HEK293 (cell line): ENCODE data around the gene SPTBN1.

ENCODE experiments used
- GLIS2 ChIP-seq: fragments of 450-650 bp; formaldehyde crosslinking; IDR thresholded peaks from 2 replicates; pipeline ENCODE4 v1.5.1; 2016; ENCODE audit warnings: missing biosample characterization, missing genetic modification characterization
- MYNN ChIP-seq: fragments of 450-650 bp; formaldehyde crosslinking; IDR thresholded peaks from 2 replicates; pipeline ENCODE4 v1.5.1; 2016; ENCODE audit warnings: missing biosample characterization, missing genetic modification characterization, borderline replicate concordance
- SCRT1 ChIP-seq: fragments of 450-650 bp; formaldehyde crosslinking; IDR thresholded peaks from 2 replicates; pipeline ENCODE4 v1.5.1; 2016; ENCODE audit warnings: missing biosample characterization, missing genetic modification characterization, borderline replicate concordance
- SETDB1 ChIP-seq: IDR thresholded peaks from one replicate; pipeline ENCODE4 v1.6.1; 2017; ENCODE audit warnings: mild to moderate bottlenecking, low read length, moderate library complexity, mixed read lengths; ENCODE audit not compliant: insufficient read length
- ZBTB17 ChIP-seq: fragments of 450-650 bp; formaldehyde crosslinking; IDR thresholded peaks from 2 replicates; pipeline ENCODE4 v1.5.1; 2016; ENCODE audit warnings: missing biosample characterization, missing genetic modification characterization
- ZNF121 ChIP-seq: fragments of 450-650 bp; formaldehyde crosslinking; IDR thresholded peaks from 2 replicates; pipeline ENCODE4 v1.5.1; 2016; ENCODE audit warnings: missing biosample characterization, missing genetic modification characterization
- ZNF202 ChIP-seq: fragments of 450-650 bp; formaldehyde crosslinking; IDR thresholded peaks from 2 replicates; pipeline ENCODE4 v1.5.1; 2016; ENCODE audit warnings: missing biosample characterization, missing genetic modification characterization, borderline replicate concordance
- ZNF239 ChIP-seq: fragments of 450-650 bp; formaldehyde crosslinking; IDR thresholded peaks from 2 replicates; pipeline ENCODE4 v1.5.1; 2016; ENCODE audit warnings: missing biosample characterization, missing genetic modification characterization
- ZNF404 ChIP-seq: fragments of 450-650 bp; formaldehyde crosslinking; IDR thresholded peaks from 2 replicates; pipeline ENCODE4 v1.5.1; 2017; ENCODE audit warnings: missing biosample characterization, missing genetic modification characterization
- ZNF416 ChIP-seq: fragments of 450-650 bp; formaldehyde crosslinking; IDR thresholded peaks from 2 replicates; pipeline ENCODE4 v1.5.1; 2016; ENCODE audit warnings: missing biosample characterization, missing genetic modification characterization
- ZNF658 ChIP-seq: fragments of 450-650 bp; formaldehyde crosslinking; IDR thresholded peaks from 2 replicates; pipeline ENCODE4; 2016; ENCODE audit warnings: missing biosample characterization, missing genetic modification characterization
- ZNF660 ChIP-seq: fragments of 450-650 bp; IDR thresholded peaks from 2 replicates; pipeline ENCODE4 v1.5.1; 2018; ENCODE audit warnings: missing biosample characterization, mild to moderate bottlenecking, missing genetic modification characterization
- ZNF677 ChIP-seq: fragments of 450-650 bp; IDR thresholded peaks from 2 replicates; pipeline ENCODE4 v1.5.0; 2018; ENCODE audit warnings: missing biosample characterization, mild to moderate bottlenecking, missing genetic modification characterization, moderate library complexity
- ZNF776 ChIP-seq: fragments of 450-650 bp; formaldehyde crosslinking; IDR thresholded peaks from 2 replicates; pipeline ENCODE4 v1.5.0; 2017; ENCODE audit warnings: missing biosample characterization, missing genetic modification characterization, borderline replicate concordance
- TF ChIP-seq, protein P1 (sequence below): fragments of 450-650 bp; formaldehyde crosslinking; IDR thresholded peaks from 2 replicates; pipeline ENCODE4 v1.5.1; 2016; ENCODE audit warnings: missing biosample characterization, missing genetic modification characterization, low read depth
- TF ChIP-seq, protein P2 (sequence below): fragments of 450-650 bp; formaldehyde crosslinking; IDR thresholded peaks from 2 replicates; pipeline ENCODE4 v1.5.1; 2017; ENCODE audit warnings: missing biosample characterization, missing genetic modification characterization
- TF ChIP-seq, protein P3 (sequence below): fragments of 450-650 bp; formaldehyde crosslinking; IDR thresholded peaks from 2 replicates; pipeline ENCODE4 v1.5.1; 2016; ENCODE audit warnings: missing biosample characterization, missing genetic modification characterization
- TF ChIP-seq, protein P4 (sequence below): sonication (generic); formaldehyde crosslinking; IDR thresholded peaks from 2 replicates; pipeline ENCODE4 v1.8.1; 2022; ENCODE audit warnings: mild to moderate bottlenecking, moderate library complexity, missing genetic modification reagents
- TF ChIP-seq, protein P5 (sequence below): fragments of 450-650 bp; formaldehyde crosslinking; IDR thresholded peaks from 2 replicates; pipeline ENCODE4 v1.5.1; 2016; ENCODE audit warnings: missing biosample characterization, missing genetic modification characterization, borderline replicate concordance
- TF ChIP-seq, protein P6 (sequence below): fragments of 450-650 bp; formaldehyde crosslinking; IDR thresholded peaks from 2 replicates; pipeline ENCODE4 v1.5.1; 2016; ENCODE audit warnings: missing biosample characterization, missing genetic modification characterization
- TF ChIP-seq, protein P7 (sequence below): fragments of 450-650 bp; formaldehyde crosslinking; optimal IDR thresholded peaks from 2 replicates; pipeline ENCODE3; 2016; ENCODE audit warnings: missing biosample characterization, mild to moderate bottlenecking, missing genetic modification characterization

Gene SPTBN1

DNA sequence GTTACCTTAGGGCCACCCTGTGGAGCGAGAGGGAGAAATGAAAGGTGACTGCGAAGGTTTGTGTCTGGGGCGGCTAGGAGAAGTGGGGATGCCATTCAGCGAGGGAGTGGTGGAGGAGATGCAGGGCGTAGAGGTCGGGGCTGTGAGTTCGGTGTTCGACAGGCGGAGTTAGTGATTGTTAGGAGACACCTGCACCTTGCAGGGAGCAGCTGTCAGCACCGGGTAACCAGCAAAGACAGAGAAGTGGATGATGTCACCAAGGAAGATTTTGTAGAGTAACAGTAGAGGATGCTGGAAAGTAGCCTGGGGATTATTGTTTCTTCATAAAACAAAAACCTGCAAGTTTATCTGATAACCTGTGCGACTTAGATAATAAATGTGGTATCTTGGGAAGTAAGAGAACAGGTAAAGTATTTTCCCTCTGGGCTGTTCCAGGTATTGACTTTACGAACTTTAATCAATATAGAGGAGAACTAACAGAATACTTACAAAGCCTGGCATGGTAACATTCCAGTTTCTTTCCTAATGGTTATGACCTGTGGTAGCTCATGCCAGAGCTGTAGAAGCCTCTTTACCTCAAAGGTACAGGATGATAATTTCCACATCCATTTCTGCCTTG lies 63.8 kb downstream of the SPTBN1 start (continued):
- no peak for TF ChIP-seq ZNF239
- no peak for TF ChIP-seq ZNF121 (tag by site-specific recombination)
- no peak for TF ChIP-seq ZNF658 (tag by site-specific recombination)
- no peak for TF ChIP-seq SCRT1
- TF ChIP-seq ZNF776 (tag by site-specific recombination) = no peak
- TF ChIP-seq, protein P1, sequence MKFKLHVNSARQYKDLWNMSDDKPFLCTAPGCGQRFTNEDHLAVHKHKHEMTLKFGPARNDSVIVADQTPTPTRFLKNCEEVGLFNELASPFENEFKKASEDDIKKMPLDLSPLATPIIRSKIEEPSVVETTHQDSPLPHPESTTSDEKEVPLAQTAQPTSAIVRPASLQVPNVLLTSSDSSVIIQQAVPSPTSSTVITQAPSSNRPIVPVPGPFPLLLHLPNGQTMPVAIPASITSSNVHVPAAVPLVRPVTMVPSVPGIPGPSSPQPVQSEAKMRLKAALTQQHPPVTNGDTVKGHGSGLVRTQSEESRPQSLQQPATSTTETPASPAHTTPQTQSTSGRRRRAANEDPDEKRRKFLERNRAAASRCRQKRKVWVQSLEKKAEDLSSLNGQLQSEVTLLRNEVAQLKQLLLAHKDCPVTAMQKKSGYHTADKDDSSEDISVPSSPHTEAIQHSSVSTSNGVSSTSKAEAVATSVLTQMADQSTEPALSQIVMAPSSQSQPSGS (tag by site-specific recombination) = peak; percentile 70
- no peak for TF ChIP-seq ZNF660
- TF ChIP-seq ZNF416 (tag by site-specific recombination) = no peak
- no peak for TF ChIP-seq ZNF202 (tag by site-specific recombination)
- TF ChIP-seq, protein P2, sequence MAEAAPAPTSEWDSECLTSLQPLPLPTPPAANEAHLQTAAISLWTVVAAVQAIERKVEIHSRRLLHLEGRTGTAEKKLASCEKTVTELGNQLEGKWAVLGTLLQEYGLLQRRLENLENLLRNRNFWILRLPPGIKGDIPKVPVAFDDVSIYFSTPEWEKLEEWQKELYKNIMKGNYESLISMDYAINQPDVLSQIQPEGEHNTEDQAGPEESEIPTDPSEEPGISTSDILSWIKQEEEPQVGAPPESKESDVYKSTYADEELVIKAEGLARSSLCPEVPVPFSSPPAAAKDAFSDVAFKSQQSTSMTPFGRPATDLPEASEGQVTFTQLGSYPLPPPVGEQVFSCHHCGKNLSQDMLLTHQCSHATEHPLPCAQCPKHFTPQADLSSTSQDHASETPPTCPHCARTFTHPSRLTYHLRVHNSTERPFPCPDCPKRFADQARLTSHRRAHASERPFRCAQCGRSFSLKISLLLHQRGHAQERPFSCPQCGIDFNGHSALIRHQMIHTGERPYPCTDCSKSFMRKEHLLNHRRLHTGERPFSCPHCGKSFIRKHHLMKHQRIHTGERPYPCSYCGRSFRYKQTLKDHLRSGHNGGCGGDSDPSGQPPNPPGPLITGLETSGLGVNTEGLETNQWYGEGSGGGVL = no peak
- TF ChIP-seq GLIS2 (tag by site-specific recombination) = no peak
- TF ChIP-seq, protein P3, sequence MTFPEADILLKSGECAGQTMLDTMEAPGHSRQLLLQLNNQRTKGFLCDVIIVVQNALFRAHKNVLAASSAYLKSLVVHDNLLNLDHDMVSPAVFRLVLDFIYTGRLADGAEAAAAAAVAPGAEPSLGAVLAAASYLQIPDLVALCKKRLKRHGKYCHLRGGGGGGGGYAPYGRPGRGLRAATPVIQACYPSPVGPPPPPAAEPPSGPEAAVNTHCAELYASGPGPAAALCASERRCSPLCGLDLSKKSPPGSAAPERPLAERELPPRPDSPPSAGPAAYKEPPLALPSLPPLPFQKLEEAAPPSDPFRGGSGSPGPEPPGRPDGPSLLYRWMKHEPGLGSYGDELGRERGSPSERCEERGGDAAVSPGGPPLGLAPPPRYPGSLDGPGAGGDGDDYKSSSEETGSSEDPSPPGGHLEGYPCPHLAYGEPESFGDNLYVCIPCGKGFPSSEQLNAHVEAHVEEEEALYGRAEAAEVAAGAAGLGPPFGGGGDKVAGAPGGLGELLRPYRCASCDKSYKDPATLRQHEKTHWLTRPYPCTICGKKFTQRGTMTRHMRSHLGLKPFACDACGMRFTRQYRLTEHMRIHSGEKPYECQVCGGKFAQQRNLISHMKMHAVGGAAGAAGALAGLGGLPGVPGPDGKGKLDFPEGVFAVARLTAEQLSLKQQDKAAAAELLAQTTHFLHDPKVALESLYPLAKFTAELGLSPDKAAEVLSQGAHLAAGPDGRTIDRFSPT = no peak
- TF ChIP-seq ZBTB17 (tag by site-specific recombination) = peak; percentile 49; the same call in 1 of the 2 replicates
- no peak for TF ChIP-seq MYNN
- TF ChIP-seq ZNF404 = no peak
- TF ChIP-seq, protein P4, sequence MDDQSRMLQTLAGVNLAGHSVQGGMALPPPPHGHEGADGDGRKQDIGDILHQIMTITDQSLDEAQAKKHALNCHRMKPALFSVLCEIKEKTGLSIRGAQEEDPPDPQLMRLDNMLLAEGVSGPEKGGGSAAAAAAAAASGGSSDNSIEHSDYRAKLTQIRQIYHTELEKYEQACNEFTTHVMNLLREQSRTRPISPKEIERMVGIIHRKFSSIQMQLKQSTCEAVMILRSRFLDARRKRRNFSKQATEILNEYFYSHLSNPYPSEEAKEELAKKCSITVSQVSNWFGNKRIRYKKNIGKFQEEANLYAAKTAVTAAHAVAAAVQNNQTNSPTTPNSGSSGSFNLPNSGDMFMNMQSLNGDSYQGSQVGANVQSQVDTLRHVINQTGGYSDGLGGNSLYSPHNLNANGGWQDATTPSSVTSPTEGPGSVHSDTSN (CRISPR knock-in tag) = no peak
- TF ChIP-seq, protein P5, sequence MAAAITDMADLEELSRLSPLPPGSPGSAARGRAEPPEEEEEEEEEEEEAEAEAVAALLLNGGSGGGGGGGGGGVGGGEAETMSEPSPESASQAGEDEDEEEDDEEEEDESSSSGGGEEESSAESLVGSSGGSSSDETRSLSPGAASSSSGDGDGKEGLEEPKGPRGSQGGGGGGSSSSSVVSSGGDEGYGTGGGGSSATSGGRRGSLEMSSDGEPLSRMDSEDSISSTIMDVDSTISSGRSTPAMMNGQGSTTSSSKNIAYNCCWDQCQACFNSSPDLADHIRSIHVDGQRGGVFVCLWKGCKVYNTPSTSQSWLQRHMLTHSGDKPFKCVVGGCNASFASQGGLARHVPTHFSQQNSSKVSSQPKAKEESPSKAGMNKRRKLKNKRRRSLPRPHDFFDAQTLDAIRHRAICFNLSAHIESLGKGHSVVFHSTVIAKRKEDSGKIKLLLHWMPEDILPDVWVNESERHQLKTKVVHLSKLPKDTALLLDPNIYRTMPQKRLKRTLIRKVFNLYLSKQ (tag by site-specific recombination) = no peak
- TF ChIP-seq SETDB1 = no peak
- TF ChIP-seq, protein P6, sequence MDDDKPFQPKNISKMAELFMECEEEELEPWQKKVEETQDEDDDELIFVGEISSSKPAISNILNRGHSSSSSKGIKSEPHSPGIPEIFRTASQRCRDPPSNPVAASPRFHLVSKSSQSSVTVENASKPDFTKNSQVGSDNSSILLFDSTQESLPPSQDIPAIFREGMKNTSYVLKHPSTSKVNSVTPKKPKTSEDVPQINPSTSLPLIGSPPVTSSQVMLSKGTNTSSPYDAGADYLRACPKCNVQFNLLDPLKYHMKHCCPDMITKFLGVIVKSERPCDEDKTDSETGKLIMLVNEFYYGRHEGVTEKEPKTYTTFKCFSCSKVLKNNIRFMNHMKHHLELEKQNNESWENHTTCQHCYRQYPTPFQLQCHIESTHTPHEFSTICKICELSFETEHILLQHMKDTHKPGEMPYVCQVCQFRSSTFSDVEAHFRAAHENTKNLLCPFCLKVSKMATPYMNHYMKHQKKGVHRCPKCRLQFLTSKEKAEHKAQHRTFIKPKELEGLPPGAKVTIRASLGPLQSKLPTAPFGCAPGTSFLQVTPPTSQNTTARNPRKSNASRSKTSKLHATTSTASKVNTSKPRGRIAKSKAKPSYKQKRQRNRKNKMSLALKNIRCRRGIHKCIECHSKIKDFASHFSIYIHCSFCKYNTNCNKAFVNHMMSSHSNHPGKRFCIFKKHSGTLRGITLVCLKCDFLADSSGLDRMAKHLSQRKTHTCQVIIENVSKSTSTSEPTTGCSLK (tag by site-specific recombination) = no peak
- TF ChIP-seq, protein P7, sequence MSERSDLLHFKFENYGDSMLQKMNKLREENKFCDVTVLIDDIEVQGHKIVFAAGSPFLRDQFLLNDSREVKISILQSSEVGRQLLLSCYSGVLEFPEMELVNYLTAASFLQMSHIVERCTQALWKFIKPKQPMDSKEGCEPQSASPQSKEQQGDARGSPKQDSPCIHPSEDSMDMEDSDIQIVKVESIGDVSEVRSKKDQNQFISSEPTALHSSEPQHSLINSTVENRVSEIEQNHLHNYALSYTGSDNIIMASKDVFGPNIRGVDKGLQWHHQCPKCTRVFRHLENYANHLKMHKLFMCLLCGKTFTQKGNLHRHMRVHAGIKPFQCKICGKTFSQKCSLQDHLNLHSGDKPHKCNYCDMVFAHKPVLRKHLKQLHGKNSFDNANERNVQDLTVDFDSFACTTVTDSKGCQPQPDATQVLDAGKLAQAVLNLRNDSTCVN (tag by site-specific recombination) = no peak
- TF ChIP-seq ZNF677 = no peak
